ENCODE results near the gene NOL8. TPM values are rescaled to one million over a fixed set of nuclear protein-coding genes. Genes with fewer than 3 reads are reported as not detected.
A peak's percentile ranks its signal among the peaks of the same experiment; 100 is the strongest.

The NOL8 gene
- total RNA-seq, 1 experiment from 2014 or later: 46.9 TPM

- POLR2A ChIA-PET (ENCODE audit: unreplicated experiment): interaction anchor here (0.7 kb wide), 1 partner anchor 185 kb away, joined by 4 read pairs; no protein-coding TSS in a partner anchor
- intact Hi-C loops (cut with micrococcal nuclease; ENCODE audit: unreplicated experiment): no loop called here
- Histone ChIP-seq H3K4me1 (replicated peaks; ENCODE audit: insufficient read depth) (peaks cover 20% of the 10 kb centered on the region), H3K4me2 (no peak overlapping the region), H3K79me2 (ENCODE audit: low read depth) (peaks cover 30% of the 10 kb centered on the region), H3F3A (ENCODE audit: insufficient read depth, low read depth) (peaks cover 22% of the 10 kb centered on the region; the same call in 1 of the 2 replicates), H3K27ac (0 out of 2 replicates have a peak overlapping the region, but pooled peaks have one; percentile 5), H3K36me3 (ENCODE audit: low read depth) (peaks cover 48% of the 10 kb centered on the region), H3K27me3 (ENCODE audit: insufficient read depth, low read depth) (no peaks in the 10 kb centered on the region), H3K9me2 (ENCODE audit: insufficient read depth) (no peaks in the 10 kb centered on the region), H3K4me3 (no peak overlapping the region), H2AFZ (no peak overlapping the region), H3K9me3 (ENCODE audit: insufficient read depth, low read depth) (no peaks in the 10 kb centered on the region), H4K20me1 (ENCODE audit: insufficient read depth) (peaks cover 13% of the 10 kb centered on the region; the same call in 1 of the 2 replicates)
- no TSS peak for BruUV-seq (replicated peaks)
- TF ChIP-seq CTCF (conservative IDR thresholded peaks at IDR 0.05): no peak
- no peak for TF ChIP-seq EZH2 (IDR thresholded peaks at IDR 0.05; ENCODE audit: low read depth)
- DNase-seq: no peak
- CTCF ChIA-PET: no interaction called here
Observed at GRCh38 chr9:92295827-92296258, 29.3 kb downstream of the NOL8 start.

GRCh38 chr9:92295240-92295790 is 29.8 kb downstream of the NOL8 start:
- Histone ChIP-seq H3K4me1 (replicated peaks; ENCODE audit: insufficient read depth) (peaks cover 22% of the 10 kb centered on the region), H4K20me1 (ENCODE audit: insufficient read depth) (peaks cover 19% of the 10 kb centered on the region; the same call in 1 of the 2 replicates), H3K36me3 (ENCODE audit: low read depth) (peaks cover 50% of the 10 kb centered on the region), H3K79me2 (ENCODE audit: low read depth) (peaks cover 35% of the 10 kb centered on the region), H3K9me3 (ENCODE audit: insufficient read depth, low read depth) (no peaks in the 10 kb centered on the region), H3K9me2 (ENCODE audit: insufficient read depth) (no peaks in the 10 kb centered on the region), H3K4me2 (peak overlapping the region; percentile 96), H3F3A (ENCODE audit: insufficient read depth, low read depth) (peaks cover 22% of the 10 kb centered on the region; the same call in 1 of the 2 replicates), H3K27ac (0 out of 2 replicates have a peak overlapping the region, but pooled peaks have one; percentile 5), H3K27me3 (ENCODE audit: insufficient read depth, low read depth) (no peaks in the 10 kb centered on the region), H2AFZ (no peak overlapping the region), H3K4me3 (no peak overlapping the region)
- TF ChIP-seq CTCF (conservative IDR thresholded peaks at IDR 0.05) (no peak), EZH2 (IDR thresholded peaks at IDR 0.05; ENCODE audit: low read depth) (no peak)
- CTCF ChIA-PET: no interaction called here
- BruUV-seq (replicated peaks): no TSS peak
- intact Hi-C loops (cut with micrococcal nuclease; ENCODE audit: unreplicated experiment): no loop called here
- no peak for DNase-seq
- POLR2A ChIA-PET (ENCODE audit: unreplicated experiment): interaction anchor here (0.7 kb wide), 1 partner anchor 185 kb away, joined by 4 read pairs; no protein-coding TSS in a partner anchor

GRCh38 chr9:92294297-92294676 is 30.9 kb downstream of the NOL8 start:
- Histone ChIP-seq H3K27me3 (ENCODE audit: insufficient read depth, low read depth) (no peaks in the 10 kb centered on the region), H3F3A (ENCODE audit: insufficient read depth, low read depth) (peaks cover 22% of the 10 kb centered on the region; the same call in 1 of the 2 replicates), H3K4me2 (peak overlapping the region; percentile 96), H3K27ac (peak overlapping the region; percentile 96), H3K36me3 (ENCODE audit: low read depth) (peaks cover 52% of the 10 kb centered on the region), H3K9me3 (ENCODE audit: insufficient read depth, low read depth) (no peaks in the 10 kb centered on the region), H2AFZ (peak overlapping the region; percentile 87), H3K4me3 (peak overlapping the region; percentile 95), H4K20me1 (ENCODE audit: insufficient read depth) (peaks cover 29% of the 10 kb centered on the region), H3K9me2 (ENCODE audit: insufficient read depth) (no peaks in the 10 kb centered on the region), H3K4me1 (replicated peaks; ENCODE audit: insufficient read depth) (peaks cover 22% of the 10 kb centered on the region), H3K79me2 (ENCODE audit: low read depth) (peaks cover 45% of the 10 kb centered on the region)
- TF ChIP-seq CTCF (conservative IDR thresholded peaks at IDR 0.05) (no peak), EZH2 (IDR thresholded peaks at IDR 0.05; ENCODE audit: low read depth) (no peak)
- CTCF ChIA-PET: no interaction called here
- BruUV-seq (replicated peaks): TSS peak; percentile 91
- DNase-seq: peak in 1 of 2 experiments; percentile 10
- POLR2A ChIA-PET (ENCODE audit: unreplicated experiment): no interaction called here
- intact Hi-C loops (cut with micrococcal nuclease; ENCODE audit: unreplicated experiment): no loop called here

All from PC-9 (cell line).